ENCODE data around the gene CPA5. TPM values are rescaled to one million over a fixed set of nuclear protein-coding genes. Genes with fewer than 3 reads are reported as not detected.

CPA5 gene
- total RNA-seq, 6 donors from 2014 or later, result not detected

DNA sequence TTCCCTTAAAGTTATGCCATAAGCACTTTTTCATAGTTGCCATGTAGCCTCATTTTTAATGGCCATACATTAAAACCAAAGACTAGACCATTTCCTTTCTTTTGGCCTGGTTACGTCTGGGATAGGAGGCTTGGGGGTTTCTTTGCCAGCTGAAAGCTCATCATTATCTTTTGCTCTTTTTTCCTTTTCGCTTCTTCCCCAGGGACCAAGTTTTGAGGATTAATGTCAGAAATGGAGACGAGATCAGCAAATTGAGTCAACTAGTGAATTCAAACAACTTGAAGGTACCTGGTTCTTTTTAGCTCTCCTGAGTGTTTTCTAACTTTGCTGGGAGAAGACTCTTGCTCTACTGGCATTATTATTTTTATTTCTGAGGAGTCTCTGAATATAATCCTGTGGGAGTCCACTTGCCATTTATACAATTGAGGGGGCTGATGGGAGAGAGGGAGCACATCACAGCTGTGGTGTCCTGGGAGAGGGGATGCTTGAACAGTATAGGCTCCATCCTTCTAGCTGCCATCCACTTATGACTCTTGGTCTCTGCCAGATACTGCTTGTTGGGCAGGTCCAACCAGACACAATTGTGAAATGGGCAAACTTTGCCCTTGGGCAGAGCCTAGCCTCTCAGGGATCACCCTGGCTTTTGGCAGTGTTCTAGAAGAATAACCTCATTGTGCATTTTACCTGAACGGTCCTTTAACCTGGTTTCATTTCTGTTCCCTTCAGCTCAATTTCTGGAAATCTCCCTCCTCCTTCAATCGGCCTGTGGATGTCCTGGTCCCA lies 45.9 kb upstream of the CPA5 start:
- DNase-seq (no peak), ATAC-seq (ENCODE audit: low FRiP score in 2 of 2) (no peak)
- Histone ChIP-seq H3K9me3 (no peaks in the 10 kb centered on the region), H3K4me3 (no peak overlapping the region), H3K27me3 (no peaks in the 10 kb centered on the region), H3K36me3 (no peaks in the 10 kb centered on the region), H3K4me1 (no peaks in the 10 kb centered on the region), H3K27ac (no peak overlapping the region)
- WGBS, 2 donors, result 72 to 82% methylated on average over 5 of the region's 5 CpGs
- TF ChIP-seq POLR2AphosphoS5 (IDR thresholded peaks at IDR 0.05) (no peak), POLR2A (IDR thresholded peaks at IDR 0.05) (no peak), EP300 (IDR thresholded peaks at IDR 0.05) (no peak)
- TF ChIP-seq, protein P1, sequence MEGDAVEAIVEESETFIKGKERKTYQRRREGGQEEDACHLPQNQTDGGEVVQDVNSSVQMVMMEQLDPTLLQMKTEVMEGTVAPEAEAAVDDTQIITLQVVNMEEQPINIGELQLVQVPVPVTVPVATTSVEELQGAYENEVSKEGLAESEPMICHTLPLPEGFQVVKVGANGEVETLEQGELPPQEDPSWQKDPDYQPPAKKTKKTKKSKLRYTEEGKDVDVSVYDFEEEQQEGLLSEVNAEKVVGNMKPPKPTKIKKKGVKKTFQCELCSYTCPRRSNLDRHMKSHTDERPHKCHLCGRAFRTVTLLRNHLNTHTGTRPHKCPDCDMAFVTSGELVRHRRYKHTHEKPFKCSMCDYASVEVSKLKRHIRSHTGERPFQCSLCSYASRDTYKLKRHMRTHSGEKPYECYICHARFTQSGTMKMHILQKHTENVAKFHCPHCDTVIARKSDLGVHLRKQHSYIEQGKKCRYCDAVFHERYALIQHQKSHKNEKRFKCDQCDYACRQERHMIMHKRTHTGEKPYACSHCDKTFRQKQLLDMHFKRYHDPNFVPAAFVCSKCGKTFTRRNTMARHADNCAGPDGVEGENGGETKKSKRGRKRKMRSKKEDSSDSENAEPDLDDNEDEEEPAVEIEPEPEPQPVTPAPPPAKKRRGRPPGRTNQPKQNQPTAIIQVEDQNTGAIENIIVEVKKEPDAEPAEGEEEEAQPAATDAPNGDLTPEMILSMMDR (IDR thresholded peaks at IDR 0.05), result no peak

DNA sequence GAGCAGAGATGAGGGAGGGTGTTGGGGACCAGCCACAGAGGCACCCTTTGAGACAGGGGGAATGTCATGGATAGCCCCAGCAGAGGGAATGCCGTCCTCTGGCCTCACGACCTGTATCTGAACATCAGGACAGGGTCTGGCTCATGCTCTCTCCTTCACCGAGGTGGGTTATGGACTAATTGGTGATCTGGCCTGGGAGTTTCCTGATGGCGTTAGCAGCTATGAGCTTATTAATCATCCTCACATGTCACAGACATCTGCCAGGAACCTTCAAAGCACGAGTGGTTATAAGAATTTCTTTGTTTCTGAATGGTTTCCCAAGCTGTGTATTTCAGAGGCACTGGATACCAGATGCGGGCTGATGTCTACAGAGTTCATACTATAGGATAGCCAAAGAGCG lies 44.8 kb upstream of the CPA5 start:
- 81 to 94% methylated on average over 4 to 7 of the region's 7 CpGs for WGBS, 2 donors
- H3K27me3 ChIP-seq, result no peaks in the 10 kb centered on the region
- TF ChIP-seq, protein P1 (IDR thresholded peaks at IDR 0.05), result no peak
- TF ChIP-seq EP300 (IDR thresholded peaks at IDR 0.05) (no peak), POLR2AphosphoS5 (IDR thresholded peaks at IDR 0.05) (no peak), POLR2A (IDR thresholded peaks at IDR 0.05) (no peak)
- DNase-seq, result no peak
- no peaks in the 10 kb centered on the region for H3K36me3 ChIP-seq
- H3K27ac ChIP-seq, result no peak overlapping the region
- H3K9me3 ChIP-seq, result no peaks in the 10 kb centered on the region
- ATAC-seq (ENCODE audit: low FRiP score in 2 of 2), result no peak
- no peaks in the 10 kb centered on the region for H3K4me1 ChIP-seq
- H3K4me3 ChIP-seq, result no peak overlapping the region

DNA sequence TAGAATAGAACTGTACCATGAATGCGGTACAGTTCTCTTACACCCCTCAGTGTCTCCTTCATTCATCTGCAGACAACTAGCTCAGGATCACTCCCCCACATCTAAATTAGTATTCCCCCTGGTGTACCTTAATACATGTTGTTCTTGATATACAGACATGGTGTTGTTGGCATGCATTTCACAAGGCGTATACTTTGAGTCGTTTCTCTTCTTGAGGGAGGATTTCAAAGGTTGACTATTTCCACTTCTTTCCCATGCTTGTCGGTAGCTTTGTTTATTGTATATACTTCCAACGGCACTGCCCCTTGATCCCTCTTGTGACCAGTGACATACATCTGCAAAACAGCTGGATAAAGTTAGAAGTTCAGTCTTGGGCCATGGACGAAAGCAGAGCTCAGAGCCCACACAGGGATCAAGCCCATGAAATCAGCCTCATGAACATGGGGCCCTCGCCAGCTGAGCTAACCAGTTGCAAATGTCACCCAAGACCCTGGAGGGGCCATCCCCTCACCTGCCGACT lies 43.1 kb upstream of the CPA5 start:
- no peaks in the 10 kb centered on the region for H3K36me3 ChIP-seq
- no peak for ATAC-seq (ENCODE audit: low FRiP score in 2 of 2)
- no peaks in the 10 kb centered on the region for H3K9me3 ChIP-seq
- 75 to 76% methylated on average over 6 to 8 of the region's 8 CpGs for WGBS, 2 donors
- H3K4me3 ChIP-seq, result no peak overlapping the region
- no peak for DNase-seq
- H3K27me3 ChIP-seq, result no peaks in the 10 kb centered on the region
- no peak for TF ChIP-seq EP300 (IDR thresholded peaks at IDR 0.05)
- TF ChIP-seq POLR2AphosphoS5 (IDR thresholded peaks at IDR 0.05), result no peak
- TF ChIP-seq, protein P1 (IDR thresholded peaks at IDR 0.05), result no peak
- TF ChIP-seq POLR2A (IDR thresholded peaks at IDR 0.05), result no peak
- no peak overlapping the region for H3K27ac ChIP-seq
- H3K4me1 ChIP-seq, result no peaks in the 10 kb centered on the region

DNA sequence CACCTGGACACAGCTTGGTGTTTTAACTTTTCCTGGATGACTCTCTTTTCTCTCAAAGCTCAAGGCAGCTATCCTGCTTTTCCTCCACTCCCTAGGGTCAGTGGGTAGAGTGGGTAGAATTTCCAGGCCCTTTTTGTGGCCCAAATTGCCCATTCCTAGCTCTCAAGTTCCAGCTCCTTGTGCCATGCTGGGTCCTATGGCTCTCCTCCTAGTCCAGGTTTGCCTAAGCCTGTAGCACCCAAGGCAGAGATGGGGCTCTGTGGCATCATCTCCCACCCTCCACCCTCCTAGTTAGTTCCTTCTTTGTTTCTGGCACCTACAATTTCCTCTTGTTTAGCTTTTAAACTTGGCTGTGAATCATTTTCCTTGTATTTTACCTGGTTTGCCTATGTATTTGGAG lies 42.0 kb upstream of the CPA5 start:
- no peaks in the 10 kb centered on the region for H3K4me1 ChIP-seq
- H3K27me3 ChIP-seq, result no peaks in the 10 kb centered on the region
- no peak for ATAC-seq (ENCODE audit: low FRiP score in 2 of 2)
- H3K4me3 ChIP-seq, result no peak overlapping the region
- no peak for TF ChIP-seq EP300 (IDR thresholded peaks at IDR 0.05)
- TF ChIP-seq POLR2A (IDR thresholded peaks at IDR 0.05), result no peak
- TF ChIP-seq, protein P1 (IDR thresholded peaks at IDR 0.05), result no peak
- TF ChIP-seq POLR2AphosphoS5 (IDR thresholded peaks at IDR 0.05), result no peak
- H3K27ac ChIP-seq, result no peak overlapping the region
- H3K36me3 ChIP-seq, result no peaks in the 10 kb centered on the region
- H3K9me3 ChIP-seq, result no peaks in the 10 kb centered on the region
- DNase-seq, result no peak

DNA sequence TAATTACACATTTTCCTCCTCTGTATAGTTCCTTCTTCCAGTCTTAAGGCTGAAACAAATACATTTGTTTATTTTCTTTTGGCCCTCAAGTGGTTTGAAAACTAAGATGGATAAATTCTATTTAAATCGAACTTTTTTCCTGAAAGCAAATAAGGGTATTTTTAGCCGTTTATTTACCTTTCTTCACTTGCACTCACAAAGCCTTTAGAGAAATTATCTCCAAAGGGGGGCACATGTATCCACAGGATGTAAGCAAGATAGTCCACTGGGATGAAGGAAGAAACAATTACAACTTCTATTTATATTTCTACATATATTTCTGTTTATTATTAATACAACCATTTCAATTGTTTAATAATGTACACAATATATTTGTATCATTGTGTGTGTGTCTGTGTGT lies 41.5 kb upstream of the CPA5 start:
- TF ChIP-seq EP300 (IDR thresholded peaks at IDR 0.05) (no peak), POLR2A (IDR thresholded peaks at IDR 0.05) (no peak), POLR2AphosphoS5 (IDR thresholded peaks at IDR 0.05) (no peak)
- TF ChIP-seq, protein P1 (IDR thresholded peaks at IDR 0.05), result no peak
- DNase-seq (no peak), ATAC-seq (ENCODE audit: low FRiP score in 2 of 2) (no peak)
- no peaks in the 10 kb centered on the region for H3K9me3 ChIP-seq
- no peaks in the 10 kb centered on the region for H3K27me3 ChIP-seq
- H3K36me3 ChIP-seq, result no peaks in the 10 kb centered on the region
- no peak overlapping the region for H3K27ac ChIP-seq
- 32 to 39% methylated on average over 2 of the region's 2 CpGs for WGBS, 2 donors
- H3K4me3 ChIP-seq, result no peak overlapping the region
- no peaks in the 10 kb centered on the region for H3K4me1 ChIP-seq

Data from upper lobe of left lung (tissue), 6 donors.